HEK293 (cell line): ENCODE data around the gene HDHD3.
A peak's percentile ranks its signal among the peaks of the same experiment; 100 is the strongest.

Experiments used
- CTCF ChIA-PET: fragments of 350-600 bp; formaldehyde crosslinking; extraction: SDS; loops from one replicate; lab custom pipeline; 2021; ENCODE audit warnings: antibody characterized with exemption; lab: Yijun Ruan, JAX
- POLR2A ChIA-PET: fragments of 300-600 bp; formaldehyde crosslinking; extraction: SDS; loops from one replicate; lab custom pipeline; 2020; ENCODE audit warnings: antibody characterized with exemption, inconsistent platforms; lab: Yijun Ruan, JAX
- H3K27ac ChIP-seq: fragments of 200-500 bp; sonication (Bioruptor generic); 2 replicates; pipeline ENCODE4 v1.5.1; 2014; ENCODE audit warnings: low read depth, low read length, control low read depth, inconsistent platforms; ENCODE audit errors: extremely low read depth
- H3K36me3 ChIP-seq, 2 experiments: fragments of 200-500 bp in 1 of 2; sonication (Bioruptor generic) in 1 of 2; 1 replicate in 1 of 2; 2 replicates in 1 of 2; pipeline ENCODE4 v1.5.1; 2014 to 2017; ENCODE audit warnings: inconsistent platforms in 2 of 2, low read length in 2 of 2; ENCODE audit not compliant: control insufficient read depth in 2 of 2, insufficient read depth in 1 of 2
- H3K4me1 ChIP-seq: fragments of 200-500 bp; sonication (Bioruptor generic); 2 replicates; pipeline ENCODE4 v1.5.1; 2014; ENCODE audit warnings: mild to moderate bottlenecking, low read length, inconsistent platforms; ENCODE audit not compliant: control insufficient read depth, insufficient read depth
- H3K4me3 ChIP-seq: 2 replicates; pipeline ENCODE4 v1.5.1; 2011; ENCODE audit warnings: low read depth, mild to moderate bottlenecking, control low read depth, low read length, moderate library complexity
- H3K9me3 ChIP-seq: fragments of 200-500 bp; sonication (Bioruptor generic); 2 replicates; pipeline ENCODE4 v1.5.1; 2014; ENCODE audit warnings: low read depth, low read length, inconsistent platforms; ENCODE audit not compliant: control insufficient read depth, insufficient read depth
- BCL11A ChIP-seq: fragments of 450-650 bp; formaldehyde crosslinking; IDR thresholded peaks from 2 replicates; pipeline ENCODE4 v1.5.1; 2016; ENCODE audit warnings: low read depth, missing biosample characterization, missing genetic modification characterization
- EGR2 ChIP-seq: fragments of 450-650 bp; formaldehyde crosslinking; IDR thresholded peaks from 2 replicates; pipeline ENCODE4 v1.5.1; 2016; ENCODE audit warnings: low read depth, missing biosample characterization, missing genetic modification characterization
- ELK4 ChIP-seq: IDR thresholded peaks from 2 replicates; pipeline ENCODE4 v1.6.1; 2011; ENCODE audit warnings: mild to moderate bottlenecking, low read depth, low read length, borderline replicate concordance
- GLIS1 ChIP-seq: fragments of 450-650 bp; formaldehyde crosslinking; IDR thresholded peaks from 2 replicates; pipeline ENCODE4 v1.5.1; 2016; ENCODE audit warnings: missing biosample characterization, missing genetic modification characterization
- IKZF3 ChIP-seq: fragments of 450-650 bp; IDR thresholded peaks from 2 replicates; pipeline ENCODE4 v1.5.0; 2018; ENCODE audit warnings: missing biosample characterization, mild to moderate bottlenecking, missing genetic modification characterization, moderate library complexity
- KLF10 ChIP-seq: fragments of 450-650 bp; IDR thresholded peaks from 2 replicates; pipeline ENCODE4 v1.5.1; 2018; ENCODE audit warnings: missing biosample characterization, mild to moderate bottlenecking, missing genetic modification characterization
- KLF8 ChIP-seq: fragments of 450-650 bp; formaldehyde crosslinking; IDR thresholded peaks from 2 replicates; pipeline ENCODE4 v1.5.1; 2016; ENCODE audit warnings: missing biosample characterization, missing genetic modification characterization
- PRDM4 ChIP-seq: fragments of 450-650 bp; formaldehyde crosslinking; IDR thresholded peaks from 2 replicates; pipeline ENCODE4 v1.5.1; 2017; ENCODE audit warnings: missing biosample characterization, missing genetic modification characterization
- SP2 ChIP-seq: fragments of 450-650 bp; formaldehyde crosslinking; IDR thresholded peaks from 2 replicates; pipeline ENCODE4 v1.5.1; 2016; ENCODE audit warnings: missing biosample characterization, missing genetic modification characterization
- ZBTB17 ChIP-seq: fragments of 450-650 bp; formaldehyde crosslinking; IDR thresholded peaks from 2 replicates; pipeline ENCODE4 v1.5.1; 2016; ENCODE audit warnings: missing biosample characterization, missing genetic modification characterization
- ZBTB26 ChIP-seq: fragments of 450-650 bp; formaldehyde crosslinking; optimal IDR thresholded peaks from 2 replicates; pipeline ENCODE3; 2016; ENCODE audit warnings: missing biosample characterization, mild to moderate bottlenecking, missing genetic modification characterization
- ZBTB7A ChIP-seq: fragments of 450-650 bp; formaldehyde crosslinking; IDR thresholded peaks from 2 replicates; pipeline ENCODE4 v1.5.1; 2016; ENCODE audit warnings: low read depth, missing biosample characterization, missing genetic modification characterization
- ZEB2 ChIP-seq: fragments of 450-650 bp; formaldehyde crosslinking; IDR thresholded peaks from 2 replicates; pipeline ENCODE4 v1.5.1; 2016; ENCODE audit warnings: missing biosample characterization, missing genetic modification characterization
- ZFHX2 ChIP-seq: fragments of 450-650 bp; formaldehyde crosslinking; conservative IDR thresholded peaks from 2 replicates; pipeline ENCODE4 v1.5.1; 2016; ENCODE audit warnings: missing biosample characterization, missing genetic modification characterization
- ZNF10 ChIP-seq: fragments of 450-650 bp; formaldehyde crosslinking; IDR thresholded peaks from 2 replicates; pipeline ENCODE4 v1.5.1; 2017; ENCODE audit warnings: missing biosample characterization, missing genetic modification characterization
- ZNF202 ChIP-seq: fragments of 450-650 bp; formaldehyde crosslinking; IDR thresholded peaks from 2 replicates; pipeline ENCODE4 v1.5.1; 2016; ENCODE audit warnings: missing biosample characterization, missing genetic modification characterization, borderline replicate concordance
- ZNF280C ChIP-seq: fragments of 450-650 bp; formaldehyde crosslinking; IDR thresholded peaks from 2 replicates; pipeline ENCODE4 v1.5.1; 2016; ENCODE audit warnings: missing biosample characterization, missing genetic modification characterization
- ZNF341 ChIP-seq: fragments of 450-650 bp; formaldehyde crosslinking; IDR thresholded peaks from 2 replicates; pipeline ENCODE4; 2016; ENCODE audit warnings: low read depth, missing biosample characterization, missing genetic modification characterization
- ZNF354C ChIP-seq: fragments of 450-650 bp; formaldehyde crosslinking; IDR thresholded peaks from 2 replicates; pipeline ENCODE4 v1.5.1; 2016; ENCODE audit warnings: missing biosample characterization, missing genetic modification characterization, low read depth, borderline replicate concordance
- ZNF416 ChIP-seq: fragments of 450-650 bp; formaldehyde crosslinking; IDR thresholded peaks from 2 replicates; pipeline ENCODE4 v1.5.1; 2016; ENCODE audit warnings: missing biosample characterization, missing genetic modification characterization
- ZNF510 ChIP-seq: fragments of 450-650 bp; formaldehyde crosslinking; IDR thresholded peaks from 2 replicates; pipeline ENCODE4 v1.5.1; 2018; ENCODE audit warnings: mild to moderate bottlenecking, missing genetic modification characterization, missing biosample characterization; ENCODE audit not compliant: insufficient replicate concordance
- ZNF600 ChIP-seq: fragments of 450-650 bp; formaldehyde crosslinking; IDR thresholded peaks from 2 replicates; pipeline ENCODE4 v1.5.1; 2016; ENCODE audit warnings: missing biosample characterization, missing genetic modification characterization
- ZNF610 ChIP-seq: fragments of 450-650 bp; formaldehyde crosslinking; IDR thresholded peaks from 2 replicates; pipeline ENCODE4 v1.5.1; 2016; ENCODE audit warnings: missing biosample characterization, missing genetic modification characterization, borderline replicate concordance
- ZNF629 ChIP-seq: fragments of 450-650 bp; formaldehyde crosslinking; IDR thresholded peaks from 2 replicates; pipeline ENCODE4 v1.5.1; 2017; ENCODE audit warnings: missing biosample characterization, missing genetic modification characterization
- ZNF677 ChIP-seq: fragments of 450-650 bp; IDR thresholded peaks from 2 replicates; pipeline ENCODE4 v1.5.0; 2018; ENCODE audit warnings: missing biosample characterization, mild to moderate bottlenecking, missing genetic modification characterization, moderate library complexity
- ZNF785 ChIP-seq: fragments of 450-650 bp; formaldehyde crosslinking; IDR thresholded peaks from 2 replicates; pipeline ENCODE4 v1.5.1; 2016; ENCODE audit warnings: missing biosample characterization, missing genetic modification characterization
- ZNF843 ChIP-seq: fragments of 450-650 bp; formaldehyde crosslinking; IDR thresholded peaks from 2 replicates; pipeline ENCODE4 v1.5.1; 2016; ENCODE audit warnings: missing biosample characterization, missing genetic modification characterization
- ZSCAN30 ChIP-seq: fragments of 450-650 bp; IDR thresholded peaks from 2 replicates; pipeline ENCODE4 v1.5.1; 2018; ENCODE audit warnings: missing biosample characterization, mild to moderate bottlenecking, missing genetic modification characterization, moderate library complexity
- ZSCAN4 ChIP-seq: fragments of 450-650 bp; formaldehyde crosslinking; IDR thresholded peaks from 2 replicates; pipeline ENCODE4 v1.5.1; 2017; ENCODE audit warnings: missing biosample characterization, missing genetic modification characterization

The HDHD3 gene

GRCh38 chr9:113410207-113410864, 33.5 kb upstream of the HDHD3 start, which contains the start of the genes C9orf43 and POLE3:
TSS of gene C9orf43 (plus strand) at chr9:113410747. CDS start at chr9:113413494, 2,747 bp downstream.
TSS of gene POLE3 (minus strand) at chr9:113410675. CDS start at chr9:113410293, 382 bp downstream.
- CTCF ChIA-PET: interaction anchor here (0.6 to 2.1 kb wide), 10 partner anchors 9 to 252 kb away, joined by 3 to 14 read pairs (median 4); partner anchors contain the start of genes ALAD and WDR31
- TF ChIP-seq ZNF10 (tag by site-specific recombination) (no peak), EGR2 (tag by site-specific recombination) (peak; percentile 74), ZNF341 (tag by site-specific recombination) (peak; percentile 92; the same call in 1 of the 2 replicates), ZNF610 (tag by site-specific recombination) (peak; percentile 63; the same call in 1 of the 2 replicates), ZSCAN30 (tag by site-specific recombination) (0 out of 2 replicates have a peak, but pooled peaks have one; percentile 25), ZEB2 (tag by site-specific recombination) (peak; percentile 81), KLF10 (peak; percentile 36; the same call in 1 of the 2 replicates), ZNF600 (peak; percentile 67), PRDM4 (tag by site-specific recombination) (0 out of 2 replicates have a peak, but pooled peaks have one; percentile 12), ZNF785 (tag by site-specific recombination) (no peak), ZNF416 (no peak), GLIS1 (tag by site-specific recombination) (peak; percentile 83), ZBTB17 (tag by site-specific recombination) (peak; percentile 29; the same call in 1 of the 2 replicates), IKZF3 (tag by site-specific recombination) (no peak), ZNF202 (tag by site-specific recombination) (no peak), ZNF629 (tag by site-specific recombination) (peak; percentile 83), ZNF843 (tag by site-specific recombination) (peak; percentile 38; the same call in 1 of the 2 replicates), ELK4 (no peak), ZFHX2 (tag by site-specific recombination) (peak; percentile 80), ZBTB7A (tag by site-specific recombination) (no peak), ZNF280C (no peak), ZNF354C (no peak), SP2 (tag by site-specific recombination) (peak; percentile 84), ZNF510 (tag by site-specific recombination) (no peak), ZSCAN4 (no peak; the same call in 1 of the 2 replicates), ZBTB26 (tag by site-specific recombination) (peak; percentile 74), ZNF677 (no peak), BCL11A (tag by site-specific recombination) (no peak), KLF8 (tag by site-specific recombination) (peak; percentile 95)

More at GRCh38 chr9:113410207-113410864, 33.5 kb upstream of the HDHD3 start, which contains the start of the genes C9orf43 and POLE3:
- Histone ChIP-seq H3K4me1 (peaks cover 6% of the 10 kb centered on the region; the same call in 1 of the 2 replicates), H3K27ac (peak within 1 kb of the TSS; percentile 67), H3K4me3 (peak within 1 kb of the TSS; percentile 62), H3K36me3 (peaks cover 13 to 28% of the 10 kb centered on the region in 2 experiments), H3K9me3 (no peaks in the 10 kb centered on the region)
- POLR2A ChIA-PET: interaction anchor here (0.7 to 4.0 kb wide), 29 partner anchors 9 to 260 kb away, joined by 3 to 44 read pairs (median 4); partner anchors contain the start of genes ALAD, CDC26, FKBP15 and HDHD3
